Suppressor macrophage (primary cell): Measurements from ENCODE around the gene RRN3.
"Not testable (repeated sequence)": the region's sequence is repeated elsewhere in the genome, so short reads cannot be mapped to it uniquely, and the experiment has no call there.

Source experiments
- DNase-seq, 4 experiments: peaks; one replicate each; pipeline ENCODE4 v3.0.0-alpha.2; 2020 to 2022

RRN3 gene

DNA sequence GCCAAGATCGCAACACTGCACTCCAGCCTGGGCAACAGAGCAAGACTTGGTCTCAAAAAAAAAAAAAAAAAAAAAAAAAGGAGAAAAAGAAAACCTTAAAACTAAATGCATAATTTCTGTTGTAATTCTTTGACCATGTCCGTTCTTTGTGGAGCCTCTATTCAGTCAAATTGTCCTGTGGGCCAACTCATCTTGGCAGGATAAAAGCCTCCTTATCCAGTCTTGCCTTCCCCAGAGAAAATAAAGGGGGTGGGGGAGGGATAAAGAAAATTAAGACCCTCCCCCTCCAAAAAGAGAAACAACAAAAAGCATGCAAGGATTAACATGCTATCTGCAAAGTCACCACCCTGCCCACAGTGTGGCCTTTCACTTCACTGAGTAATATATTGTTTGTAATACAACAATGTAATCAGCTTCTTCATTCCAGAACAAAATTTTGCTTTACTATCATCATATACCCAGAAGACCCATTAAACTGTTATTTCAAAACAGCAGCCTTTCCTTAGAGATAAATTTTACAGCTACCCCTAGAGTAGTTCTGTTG is 5.4 kb upstream of the RRN3 start:
- not testable (repeated sequence) for DNase-seq

DNA sequence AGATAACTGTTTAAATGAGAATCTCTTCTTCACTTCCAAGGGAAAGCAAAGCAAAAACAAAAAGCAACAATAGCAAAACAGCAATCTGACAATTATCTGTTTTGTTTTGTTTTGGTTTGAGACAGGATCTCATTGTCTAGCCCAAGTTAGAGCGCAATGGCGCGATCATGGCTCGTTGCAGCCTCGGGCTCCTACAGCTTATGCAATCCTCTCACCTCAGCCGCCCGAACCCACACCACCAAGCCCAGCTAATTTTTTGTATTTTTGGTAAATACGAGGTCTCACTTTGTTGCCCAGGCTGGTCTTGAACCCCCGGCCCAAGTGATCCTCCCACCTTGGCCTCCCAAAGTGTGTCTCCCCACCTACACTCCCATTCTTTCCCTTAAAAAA is 2.5 kb upstream of the RRN3 start:
- DNase-seq, result not testable (repeated sequence)

DNA sequence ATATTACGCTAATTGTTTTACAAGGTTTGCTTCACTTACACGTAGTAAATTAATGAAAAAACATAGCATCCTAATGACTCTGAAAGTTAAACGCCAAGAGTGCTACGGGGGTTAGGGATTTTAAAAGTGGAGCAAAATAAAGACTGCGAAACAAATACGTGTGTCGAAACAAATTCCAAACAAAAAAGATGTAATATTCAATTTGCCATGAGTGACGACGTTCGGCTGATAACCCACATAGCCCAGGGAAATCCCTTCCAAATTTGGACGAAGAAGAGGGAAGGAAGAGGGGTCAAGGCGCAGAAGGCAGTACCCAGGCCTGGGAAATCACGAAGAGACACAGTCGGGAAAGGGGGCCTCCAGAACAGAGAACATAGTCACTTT is 509 bp downstream of the RRN3 start:
- not testable (repeated sequence) for DNase-seq

DNA sequence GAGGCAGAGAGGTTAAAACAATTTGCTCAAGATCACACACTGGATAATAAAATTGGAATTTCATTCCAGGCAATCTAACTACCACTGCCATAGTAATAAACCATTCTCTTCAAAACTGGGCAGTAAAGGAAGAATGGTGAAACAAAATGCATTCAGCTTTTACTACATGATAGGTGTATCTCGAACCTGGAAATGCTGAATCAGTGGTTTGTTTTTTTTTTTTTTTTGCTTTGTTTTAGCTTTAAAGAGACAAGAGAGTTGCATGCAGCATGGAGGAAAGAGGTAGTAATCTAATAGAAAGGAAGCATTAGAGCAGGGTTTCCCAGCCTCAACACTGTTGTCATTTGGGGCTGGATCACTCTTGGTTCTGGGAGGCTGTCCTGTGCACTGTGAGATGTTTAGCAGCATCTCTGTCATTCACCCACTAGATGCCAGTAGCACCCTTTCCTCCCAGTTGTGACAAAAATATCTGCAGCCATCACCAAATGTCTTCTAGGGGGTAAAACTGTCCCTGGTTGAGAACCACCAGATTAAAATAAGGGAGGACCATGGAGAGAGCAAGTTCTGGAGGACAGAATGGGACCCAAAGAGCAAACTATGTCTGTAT is 3.3 kb downstream of the RRN3 start:
- not testable (repeated sequence) for DNase-seq

DNA sequence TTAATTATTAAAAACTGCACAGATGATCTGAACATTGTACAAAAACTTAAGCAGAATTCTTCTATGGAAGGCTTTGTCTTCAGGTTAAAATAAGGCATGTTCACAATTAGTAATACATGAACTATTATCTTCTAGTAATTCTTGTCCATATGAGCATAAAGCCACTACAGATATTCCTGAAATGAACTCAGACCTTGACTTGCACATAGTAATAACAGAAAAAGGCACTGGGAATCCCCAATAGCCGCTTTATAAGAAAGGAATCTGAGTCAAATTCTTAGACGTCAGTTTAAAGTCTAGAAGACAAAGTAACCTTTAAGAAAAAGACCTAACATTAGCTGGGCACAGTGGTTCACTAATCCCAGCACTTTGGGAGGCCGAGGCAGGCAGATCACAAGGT is 11.3 kb downstream of the RRN3 start:
- not testable (repeated sequence) for DNase-seq

DNA sequence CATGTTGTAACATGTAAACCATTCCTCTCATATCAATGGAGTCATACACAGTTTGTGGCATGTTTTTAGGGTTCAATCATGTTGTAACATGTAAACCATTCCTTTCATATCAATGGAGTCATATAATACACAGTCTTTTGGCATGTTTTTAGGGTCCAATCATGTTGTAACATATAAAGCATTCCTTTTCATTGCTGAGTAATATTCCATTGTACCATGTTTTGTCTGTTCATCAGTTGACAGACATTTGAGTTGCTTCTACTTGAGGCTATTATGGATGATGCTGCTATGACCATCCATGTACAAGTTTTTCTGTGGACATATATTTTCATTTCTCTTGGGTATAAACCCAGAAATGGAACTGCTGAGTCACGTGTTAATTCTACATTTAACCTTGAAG is 13.2 kb downstream of the RRN3 start:
- DNase-seq, result not testable (repeated sequence)

DNA sequence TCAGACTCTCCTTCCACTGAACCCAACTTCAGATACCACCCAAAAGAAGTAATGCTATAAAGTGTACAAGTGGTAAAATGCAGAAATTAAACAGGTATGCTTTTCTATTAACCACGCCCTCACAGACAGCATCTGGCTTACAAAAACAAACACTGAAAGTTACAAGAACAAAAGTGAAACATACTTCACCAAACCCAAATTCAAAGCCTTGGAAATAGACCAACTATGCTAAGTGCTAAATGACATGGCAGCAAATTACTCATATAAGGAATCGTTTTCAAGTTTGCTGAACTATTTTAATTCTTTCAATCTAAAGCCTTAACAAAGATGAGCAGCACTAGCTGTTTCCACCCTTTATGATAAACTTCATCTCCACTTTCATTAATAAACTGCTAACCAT is 17.9 kb downstream of the RRN3 start:
- DNase-seq, result not testable (repeated sequence)

DNA sequence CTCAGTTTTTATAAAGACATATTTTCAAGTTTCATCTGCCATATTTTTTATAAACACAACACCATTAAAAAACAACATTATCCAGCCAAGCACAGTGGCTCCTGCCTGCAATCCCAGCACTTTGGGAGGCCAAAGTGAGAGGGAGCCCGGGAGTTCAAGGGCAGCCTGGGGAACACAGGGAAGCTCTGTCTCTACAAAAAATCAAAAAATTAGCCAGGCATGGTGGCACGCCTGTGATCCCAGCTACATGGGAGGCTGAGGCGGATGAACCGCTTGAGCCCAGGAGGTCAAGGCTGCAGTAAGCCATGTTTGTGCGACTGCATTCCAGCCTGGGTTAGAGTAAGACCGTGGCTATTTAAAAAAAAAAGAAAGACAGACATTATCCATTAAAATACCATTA is 21.0 kb downstream of the RRN3 start:
- no peak for DNase-seq

DNA sequence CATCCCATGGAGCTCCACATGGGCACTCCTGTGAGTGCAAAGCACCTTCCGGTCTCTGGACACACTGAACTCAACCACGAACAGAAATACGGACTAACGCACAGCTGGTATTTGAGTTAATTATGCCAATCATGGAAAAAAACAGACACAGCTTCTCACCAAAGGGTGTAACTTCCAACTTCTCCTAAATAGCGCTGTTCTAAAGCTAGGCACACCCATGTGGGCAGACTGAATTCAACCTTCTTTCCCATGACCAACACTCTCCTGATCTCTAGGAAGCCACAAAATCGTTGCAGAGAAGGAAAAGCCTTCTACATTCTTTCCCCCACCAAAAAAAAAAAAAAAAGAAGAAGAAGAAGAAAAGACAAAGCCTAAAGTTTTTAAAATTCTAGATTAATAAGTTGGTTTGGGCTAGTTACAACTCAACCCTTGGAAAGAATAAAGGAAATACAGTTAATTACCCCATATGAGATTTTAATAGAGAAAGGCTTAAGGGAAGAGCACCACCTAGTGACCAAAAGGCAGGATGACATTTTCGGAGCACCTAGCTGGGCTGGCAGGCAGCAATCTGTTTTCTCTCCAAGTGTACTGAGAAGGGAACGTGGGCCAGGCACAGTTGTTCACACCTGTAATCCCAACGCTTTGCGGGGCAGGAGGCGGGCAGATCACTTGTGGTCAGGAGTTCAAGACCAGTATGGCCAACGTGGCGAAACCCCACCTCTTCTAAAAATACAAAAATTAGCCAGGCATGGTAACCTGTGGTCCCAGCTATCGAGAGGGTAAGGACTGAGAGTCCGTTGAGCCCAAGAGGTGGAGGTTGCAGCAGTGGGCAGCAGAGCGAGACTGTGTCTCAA is 21.9 kb downstream of the RRN3 start:
- DNase-seq, result peak; percentile 16 to 50 (median 42)

DNA sequence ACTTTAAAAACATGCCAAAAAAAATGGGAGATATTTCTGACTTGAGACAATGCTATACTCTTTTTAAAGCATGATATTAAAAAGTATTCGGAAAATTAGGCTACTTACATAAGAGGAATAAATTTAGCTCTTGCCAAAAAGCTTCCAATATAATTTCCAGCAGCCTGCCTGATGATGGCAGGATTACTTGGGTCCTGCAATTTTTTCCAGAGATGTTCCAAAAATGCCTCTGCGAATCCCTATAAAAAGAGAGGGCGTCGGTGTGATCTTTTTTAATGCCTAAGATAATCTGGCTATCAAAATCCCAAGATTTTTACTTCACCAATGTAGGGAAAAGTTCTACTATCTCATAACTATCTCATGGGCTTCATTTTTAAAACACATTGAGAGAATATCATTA is 23.1 kb downstream of the RRN3 start:
- not testable (repeated sequence) for DNase-seq

DNA sequence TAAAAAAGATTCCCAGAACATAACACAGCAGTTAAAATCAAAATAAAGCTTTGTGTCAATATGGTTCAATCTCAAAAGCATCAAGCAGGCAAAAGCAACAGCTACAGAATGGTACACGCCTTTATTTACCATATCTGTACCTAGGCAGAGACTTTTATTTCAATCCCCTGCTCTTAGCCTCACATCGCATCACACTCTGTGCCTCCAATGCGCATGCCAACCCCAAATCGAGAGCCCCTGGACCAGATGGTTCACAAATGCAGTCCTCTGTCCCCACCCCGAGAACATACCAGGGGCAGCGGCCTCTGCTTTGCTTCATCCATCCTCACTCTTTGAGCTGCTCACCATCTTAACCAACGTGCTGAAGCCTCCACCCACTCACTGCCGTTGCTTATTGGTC is 27.4 kb downstream of the RRN3 start:
- DNase-seq, result not testable (repeated sequence)

DNA sequence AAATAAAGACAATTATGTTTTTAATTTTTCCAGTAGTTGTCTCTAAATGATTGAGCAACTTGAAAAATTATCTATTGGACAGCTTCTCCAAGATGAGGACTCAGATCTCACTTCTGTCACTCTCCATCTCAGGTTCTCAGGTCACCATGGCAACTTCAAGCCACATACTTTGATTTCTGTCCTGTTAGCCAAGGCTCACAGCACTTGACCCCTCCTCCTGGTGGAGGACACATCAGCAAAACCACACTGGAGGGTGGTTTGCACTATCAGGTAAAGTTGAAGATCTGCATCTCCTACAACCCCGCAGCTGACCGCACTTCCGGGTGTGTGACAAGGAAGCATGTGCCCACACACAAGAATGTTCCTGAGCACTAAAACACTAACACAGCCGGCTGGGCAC is 28.1 kb downstream of the RRN3 start:
- DNase-seq, result not testable (repeated sequence)

DNA sequence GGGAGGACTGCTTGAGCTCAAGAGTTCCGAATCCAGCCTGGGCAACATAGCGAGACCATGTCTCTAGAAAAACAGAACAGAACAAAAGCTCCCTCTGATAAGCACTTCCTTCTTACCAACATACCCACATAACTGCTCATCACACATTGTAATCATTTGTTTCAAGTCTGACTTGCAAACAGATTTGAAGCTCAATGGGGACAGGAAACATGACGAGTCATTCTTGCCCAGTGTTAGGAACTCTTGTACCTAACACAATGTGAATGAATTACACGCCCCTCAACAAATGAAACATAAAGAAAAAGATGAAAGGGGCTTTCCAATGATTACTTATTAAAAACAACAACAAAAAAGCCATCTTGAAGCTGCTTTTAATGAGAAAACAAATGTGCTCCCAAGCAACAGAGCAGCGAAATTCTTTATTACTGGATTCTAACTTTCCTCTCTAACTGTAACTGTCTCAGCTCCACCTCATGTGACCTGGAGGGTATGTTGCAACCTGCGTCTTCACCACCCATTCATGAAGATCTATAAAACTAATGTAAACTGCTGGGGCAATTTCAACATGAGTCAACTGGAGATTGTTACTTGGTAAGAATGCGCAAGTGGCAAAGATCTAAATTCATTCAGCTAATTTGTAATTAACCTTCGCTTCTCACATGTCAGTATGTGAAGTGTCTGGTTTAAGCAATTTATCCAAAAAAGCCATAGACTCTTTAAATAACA is 31.8 kb downstream of the RRN3 start:
- peak in 1 of 4 experiments; percentile 24 for DNase-seq

DNA sequence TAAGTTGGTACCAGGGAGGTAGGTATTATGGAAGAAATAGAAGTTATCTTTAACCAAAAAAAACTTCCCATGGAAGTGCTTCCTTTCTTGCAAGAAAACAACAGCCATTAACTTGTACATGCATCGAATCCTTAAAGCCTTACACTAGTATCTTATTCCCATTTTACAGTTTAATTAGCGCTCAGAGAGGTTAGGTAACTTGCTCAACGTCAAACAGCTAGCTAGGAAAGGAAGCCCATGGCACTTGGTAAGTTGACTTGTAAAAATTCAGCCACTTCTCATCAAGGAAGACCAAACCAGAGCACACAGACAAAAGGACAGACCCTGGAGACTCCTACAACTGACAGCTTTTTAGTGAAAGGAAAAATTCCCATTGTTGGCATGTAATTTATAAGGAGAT is 34.7 kb downstream of the RRN3 start:
- no peak for DNase-seq

DNA sequence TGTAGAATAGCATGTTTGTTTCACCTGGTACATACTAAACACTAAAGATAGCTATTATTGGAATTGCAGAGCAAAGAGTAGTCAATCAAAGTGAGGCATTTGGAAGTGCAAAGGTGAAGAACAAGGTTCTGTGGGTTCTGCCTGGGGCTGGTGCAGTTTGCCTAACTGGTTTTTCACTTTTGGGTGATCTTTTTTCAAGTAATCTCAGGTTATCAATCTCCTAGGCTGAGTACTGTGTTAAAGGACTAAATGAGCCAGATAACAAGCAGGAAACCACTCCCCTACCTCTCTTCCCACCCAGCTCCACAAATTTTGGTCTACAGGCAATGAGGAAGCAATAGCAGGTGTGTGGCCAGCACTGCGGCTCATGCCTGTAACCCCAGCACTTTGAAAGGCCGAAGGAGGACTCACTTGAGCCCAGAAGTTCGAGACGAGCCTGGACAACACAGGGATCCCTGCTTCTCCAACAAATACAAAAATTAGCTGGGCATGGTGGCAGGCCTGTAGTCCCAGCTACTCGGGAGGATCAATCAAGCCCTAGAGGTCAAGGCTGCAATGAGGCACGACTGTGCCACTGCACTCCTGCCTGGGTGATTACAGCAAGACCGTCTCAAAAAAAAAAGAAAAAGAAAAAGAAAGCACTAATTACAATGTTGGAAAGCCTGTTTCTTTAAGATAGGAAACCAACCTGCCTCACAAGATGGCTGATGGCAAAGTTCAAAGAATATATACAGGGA is 36.2 kb downstream of the RRN3 start:
- no peak for DNase-seq

DNA sequence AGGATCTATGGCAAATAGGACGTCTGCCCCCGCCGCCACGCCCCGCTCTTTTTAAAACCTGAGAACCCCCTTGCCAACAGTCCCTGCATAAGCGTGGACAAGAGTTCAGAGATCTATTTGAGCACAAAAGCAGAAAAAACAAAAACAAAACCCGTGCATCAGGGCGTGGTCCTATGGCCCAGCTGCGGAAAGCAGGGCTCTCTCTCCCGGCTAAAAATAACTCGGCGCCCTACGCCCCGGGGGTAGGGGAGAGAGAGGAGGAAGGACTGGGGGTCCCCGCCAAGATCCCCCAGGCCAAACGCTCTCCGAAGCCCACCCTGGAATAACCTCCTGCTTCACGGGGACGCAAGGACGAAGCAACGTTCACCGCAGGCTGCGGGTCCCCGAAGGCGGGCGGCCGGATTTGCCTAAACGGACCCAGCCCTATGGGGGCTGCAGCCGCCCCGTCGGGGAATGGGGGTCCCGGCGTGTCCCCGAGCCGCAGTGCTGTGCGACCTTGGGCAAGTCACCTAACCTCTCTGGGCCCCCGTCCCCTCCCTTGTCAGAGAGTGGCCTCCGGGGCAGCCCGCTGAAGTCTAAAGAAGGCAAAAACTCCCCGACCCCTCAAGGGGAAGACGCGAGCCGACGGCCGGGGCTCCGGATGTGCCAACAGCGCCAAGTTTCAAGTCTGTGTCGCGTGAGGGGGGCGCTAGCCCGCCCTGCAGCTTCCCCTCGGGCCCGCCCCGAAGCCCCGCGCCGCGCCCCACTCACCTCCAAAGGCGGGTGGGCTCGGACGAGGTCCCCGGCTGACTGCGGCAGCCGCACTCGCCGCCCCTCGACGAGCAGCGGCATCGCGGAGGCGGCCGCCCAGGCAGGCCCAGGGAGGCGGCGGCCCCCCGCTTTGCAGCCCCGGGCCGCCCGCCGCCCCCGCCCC is 38.7 kb downstream of the RRN3 start:
- DNase-seq, result peak; percentile 40 to 70 (median 52)

DNA sequence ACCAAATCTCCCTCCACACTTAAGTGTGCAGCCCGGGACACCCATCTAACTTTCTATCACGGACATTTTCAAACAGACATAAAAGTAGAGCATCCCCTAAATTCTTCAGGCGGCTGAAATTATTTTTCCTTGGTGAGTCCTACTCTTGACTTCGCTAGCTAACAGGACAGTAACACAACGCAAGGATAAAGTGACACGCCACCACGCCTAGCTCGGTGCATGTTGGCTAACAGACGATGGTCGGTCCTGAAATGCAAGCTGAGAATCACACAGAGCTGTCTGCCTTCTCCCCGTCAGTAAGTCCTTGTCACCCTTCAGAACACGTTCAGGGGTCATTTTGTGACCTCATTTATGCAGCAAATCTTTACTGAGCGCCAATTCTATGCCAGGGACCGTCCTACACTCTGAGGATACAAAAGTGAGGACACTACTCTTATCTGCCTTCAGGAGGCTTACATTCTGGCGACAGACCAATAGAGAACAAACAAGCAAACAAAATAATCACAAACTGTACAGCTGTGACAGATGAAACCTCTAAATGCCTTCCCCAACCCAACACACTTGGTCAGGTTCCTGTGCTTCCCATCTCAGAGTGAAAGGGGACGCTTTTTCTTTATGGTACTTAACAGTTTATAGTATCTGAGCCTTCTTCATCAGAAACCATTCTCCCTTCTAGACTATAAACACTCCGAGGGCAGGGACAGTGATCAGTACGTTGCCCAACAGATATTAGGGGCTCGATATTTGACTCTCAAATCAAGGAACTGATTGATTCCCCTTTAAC is 39.5 kb downstream of the RRN3 start:
- DNase-seq, result peak in 1 of 4 experiments; percentile 24

DNA sequence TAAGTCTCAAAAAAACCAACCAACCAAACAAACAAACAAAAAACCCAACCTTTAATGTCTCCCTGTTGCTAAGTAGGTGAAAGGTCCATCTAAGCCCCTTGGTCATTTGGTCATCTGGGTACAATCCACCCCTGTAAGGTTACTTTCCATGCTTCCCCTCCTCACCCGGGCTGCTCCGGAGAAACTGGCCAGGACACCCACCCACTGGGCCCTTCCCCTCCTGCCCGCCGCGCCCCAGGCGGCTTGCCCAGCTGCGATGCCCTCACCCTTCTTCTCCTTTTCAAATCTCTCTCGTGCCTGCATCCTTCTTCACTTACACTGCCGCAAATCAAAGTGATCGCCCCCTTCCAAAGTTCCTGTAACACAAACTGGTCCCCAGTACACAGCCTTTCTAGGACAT is 40.2 kb downstream of the RRN3 start:
- peak; percentile 26 to 73 (median 54) for DNase-seq

DNA sequence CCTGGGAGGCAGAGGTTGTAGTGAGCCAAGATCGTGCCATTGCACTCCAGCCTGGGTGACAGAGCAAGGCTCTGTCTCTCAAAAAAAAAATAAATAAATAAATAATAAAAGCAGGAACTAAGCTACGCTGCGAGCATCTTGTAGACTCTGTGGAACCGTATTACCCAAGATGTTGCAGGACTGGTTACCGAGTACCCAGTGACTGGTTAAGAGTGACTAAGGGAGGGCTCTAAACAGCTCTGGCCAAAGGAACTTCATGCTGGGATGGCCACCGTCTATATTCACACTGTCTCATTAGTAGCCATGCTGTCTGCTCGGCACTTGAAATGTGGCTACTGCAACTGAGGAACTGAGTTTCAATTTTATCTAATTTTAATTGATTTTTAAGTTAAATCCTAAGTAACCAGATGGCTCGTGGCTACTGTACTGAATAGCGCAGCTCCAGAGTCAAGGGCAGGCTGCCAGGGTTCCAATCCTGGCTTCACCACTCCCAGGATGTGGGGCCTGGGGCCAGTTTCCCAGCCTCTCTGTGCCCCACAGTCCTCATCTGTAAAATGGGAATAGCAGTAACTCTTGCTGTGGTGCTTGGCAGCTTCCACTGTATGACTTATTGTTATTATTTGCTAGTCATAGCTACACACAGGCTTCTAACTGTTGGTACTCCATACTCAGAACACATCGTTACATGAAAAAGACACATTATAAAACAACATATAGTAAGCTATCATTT is 41.2 kb downstream of the RRN3 start:
- peak; percentile 77 to 94 (median 84) for DNase-seq
